GM12891 (cell line): Measurements from ENCODE around the gene RPGRIP1L.

Source experiments
- POLR2A ChIP-seq: IDR thresholded peaks from 2 replicates; pipeline ENCODE4 v1.6.1; 2011; ENCODE audit warnings: low read depth, low read length, control low read depth
- POLR2AphosphoS5 ChIP-seq: IDR thresholded peaks from 2 replicates; pipeline ENCODE4 v1.6.1; 2011; ENCODE audit warnings: low read depth, low read length, control low read depth
- POU2F2 ChIP-seq: IDR thresholded peaks from 2 replicates; pipeline ENCODE4 v1.6.1; 2011; ENCODE audit warnings: low read depth, mild to moderate bottlenecking, control low read depth, low read length, moderate library complexity
- SPI1 ChIP-seq: IDR thresholded peaks from 2 replicates; pipeline ENCODE4 v1.6.1; 2011; ENCODE audit warnings: low read depth, low read length, control low read depth
- TAF1 ChIP-seq: IDR thresholded peaks from 2 replicates; pipeline ENCODE4 v1.6.1; 2011; ENCODE audit warnings: low read depth, low read length, control low read depth

- no peak for TF ChIP-seq POLR2AphosphoS5
- no peak for TF ChIP-seq POU2F2
- TF ChIP-seq POLR2A = no peak
- TF ChIP-seq SPI1 = no peak
- no peak for TF ChIP-seq TAF1
Measured at GRCh38 chr16:53642094-53642493, 61.6 kb downstream of the RPGRIP1L start.
